Naive B cell (primary cell): Measurements from ENCODE around the gene SGIP1. TPM values are rescaled to one million over a fixed set of nuclear protein-coding genes. Genes with fewer than 3 reads are reported as not detected.

Source experiments
- ATAC-seq, 2 donors: fragments of 150-1000 bp; cut with Tn5 transposase; 2 replicates each; pipeline ENCODE4 v1.10.0; 2021; ENCODE audit warnings: low read depth in 2 of 2, mild to moderate bottlenecking in 2 of 2, moderate library complexity in 2 of 2
- DNase-seq: peaks from one replicate; pipeline ENCODE4 v3.0.0; 2022
- H3K27ac Mint-ChIP-seq, 6 donors: one replicate each; pipeline ENCODE4 v1.8.0; 2020 to 2022; ENCODE audit warnings: mild to moderate bottlenecking in 6 of 6, mixed read lengths in 6 of 6, moderate library complexity in 5 of 6, inconsistent platforms in 2 of 6
- H3K27me3 Mint-ChIP-seq, 3 donors: one replicate each; pipeline ENCODE4 v1.8.0; 2021 to 2022; ENCODE audit warnings: mixed read lengths in 3 of 3, mild to moderate bottlenecking in 1 of 3
- H3K36me3 Mint-ChIP-seq, 2 donors: one replicate each; pipeline ENCODE4 v1.8.0; 2020 to 2022; ENCODE audit warnings: mixed read lengths in 2 of 2, inconsistent platforms in 1 of 2, mild to moderate bottlenecking in 1 of 2
- H3K4me1 Mint-ChIP-seq, 3 donors: one replicate each; pipeline ENCODE4 v1.8.0; 2020 to 2022; ENCODE audit warnings: mixed read lengths in 3 of 3, inconsistent platforms in 1 of 3, mild to moderate bottlenecking in 1 of 3, moderate library complexity in 1 of 3
- H3K4me3 Mint-ChIP-seq, 8 donors: one replicate each; pipeline ENCODE4 v1.8.0; 2020 to 2022; ENCODE audit warnings: mild to moderate bottlenecking in 8 of 8, mixed read lengths in 8 of 8, moderate library complexity in 8 of 8, inconsistent platforms in 2 of 8
- H3K9me3 Mint-ChIP-seq, 7 donors: one replicate each; pipeline ENCODE4 v1.8.0; 2020 to 2022; ENCODE audit warnings: mixed read lengths in 7 of 7, mild to moderate bottlenecking in 5 of 7, inconsistent platforms in 2 of 7, moderate library complexity in 1 of 7
- polyA plus RNA-seq, 6 donors: library from polyadenylated mRNA; unstranded; fragments of 300-500 nt; fragmentation: Illumina TruSeq; gene quantifications; one replicate each; pipeline ENCODE4 v1.2.3, GENCODE V29; 2021; ENCODE audit warnings: low read depth in 6 of 6

SGIP1 gene
- polyA plus RNA-seq, 6 donors from 2014 or later: not detected

DNA sequence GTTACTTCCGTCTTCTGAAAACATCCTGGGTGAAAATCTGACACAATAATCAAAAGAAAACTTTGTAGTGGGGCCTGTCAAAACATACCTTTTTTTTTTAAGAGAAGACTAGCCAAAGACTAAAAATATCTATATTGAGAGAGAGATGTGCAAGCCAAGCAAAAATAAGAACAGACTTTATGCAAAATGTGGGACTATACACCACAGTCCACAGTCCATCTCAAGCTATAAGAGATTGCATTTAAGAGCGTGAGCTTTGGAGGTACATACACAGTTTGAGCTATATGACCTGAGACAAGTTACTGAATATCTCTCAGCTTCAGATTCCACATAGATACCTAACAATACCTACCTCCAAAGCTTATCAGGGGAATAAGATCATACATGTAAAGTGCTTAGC lies 153.4 kb downstream of the SGIP1 start:
- Mint-ChIP-seq H3K9me3 (no peaks in the 10 kb centered on the region), H3K36me3 (no peaks in the 10 kb centered on the region), H3K27me3 (peaks cover 0 to 7% (median 3%) of the 10 kb centered on the region in 3 donors), H3K27ac (no peak overlapping the region), H3K4me1 (no peaks in the 10 kb centered on the region), H3K4me3 (no peak overlapping the region)
- no peak for DNase-seq
- ATAC-seq: no peak

DNA sequence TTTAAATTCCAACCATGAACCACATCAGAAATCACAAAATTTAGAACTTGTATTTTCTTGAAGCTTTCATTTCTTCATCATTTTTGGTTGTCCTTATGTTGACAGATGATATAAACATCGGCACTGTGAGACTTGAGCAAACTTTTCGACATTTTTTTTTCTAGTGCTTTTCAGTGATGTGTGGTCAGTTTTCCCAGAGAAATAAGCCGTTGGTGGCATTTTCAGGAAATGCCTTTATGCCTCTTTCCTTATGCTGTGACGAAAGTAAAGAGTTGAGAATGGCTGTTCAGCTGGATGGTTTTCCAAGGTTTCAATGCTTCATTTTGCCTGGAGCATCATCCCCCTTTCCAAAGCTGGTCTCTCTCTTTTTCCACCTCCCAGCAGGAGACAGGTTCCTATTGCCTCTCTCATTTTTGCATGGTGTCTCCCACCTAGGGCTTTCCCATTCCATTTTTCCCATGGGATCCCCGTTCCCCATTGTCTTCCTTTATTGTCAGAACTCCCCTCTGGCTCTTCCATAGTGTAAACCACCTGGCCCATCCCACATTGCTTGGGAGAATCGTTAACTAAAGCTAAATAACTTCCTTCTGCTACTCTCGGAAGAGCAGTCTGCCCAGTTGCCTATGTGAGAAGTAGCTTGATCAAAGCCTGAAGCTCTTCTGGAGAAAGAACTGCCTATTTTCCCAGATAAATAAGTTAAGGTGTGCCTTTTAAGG lies 156.9 kb downstream of the SGIP1 start:
- ATAC-seq (no peak), DNase-seq (no peak)
- Mint-ChIP-seq H3K4me3 (no peak overlapping the region), H3K4me1 (peaks cover 0 to 7% (median 6%) of the 10 kb centered on the region in 3 donors), H3K36me3 (no peaks in the 10 kb centered on the region), H3K9me3 (no peaks in the 10 kb centered on the region), H3K27me3 (peaks cover 0 to 7% (median 3%) of the 10 kb centered on the region in 3 donors), H3K27ac (peak overlapping the region in 1 of 6 donors; percentile 69)

DNA sequence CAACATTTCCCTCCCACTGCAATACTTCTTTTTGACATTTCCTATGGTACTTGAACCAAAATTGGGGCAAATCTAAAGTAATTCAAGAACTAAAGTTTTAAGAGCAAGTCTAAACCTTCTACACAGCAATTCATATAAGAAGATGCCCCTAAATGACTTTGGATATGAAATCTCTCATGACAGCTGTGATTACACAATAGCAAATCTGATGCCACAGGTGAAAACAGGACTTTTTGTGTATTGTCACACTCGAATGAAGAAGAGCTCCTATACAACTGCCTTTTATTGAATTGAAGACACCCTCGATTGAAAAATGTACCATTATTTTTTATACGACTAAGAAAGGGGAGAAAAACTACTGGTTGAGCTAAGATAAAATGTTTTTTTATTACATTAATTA lies 158.7 kb downstream of the SGIP1 start:
- Mint-ChIP-seq H3K27ac (no peak overlapping the region), H3K4me1 (peaks cover 0 to 7% (median 6%) of the 10 kb centered on the region in 3 donors), H3K4me3 (no peak overlapping the region), H3K36me3 (no peaks in the 10 kb centered on the region), H3K27me3 (peaks cover 0 to 7% (median 3%) of the 10 kb centered on the region in 3 donors), H3K9me3 (no peaks in the 10 kb centered on the region)
- ATAC-seq: no peak
- no peak for DNase-seq

DNA sequence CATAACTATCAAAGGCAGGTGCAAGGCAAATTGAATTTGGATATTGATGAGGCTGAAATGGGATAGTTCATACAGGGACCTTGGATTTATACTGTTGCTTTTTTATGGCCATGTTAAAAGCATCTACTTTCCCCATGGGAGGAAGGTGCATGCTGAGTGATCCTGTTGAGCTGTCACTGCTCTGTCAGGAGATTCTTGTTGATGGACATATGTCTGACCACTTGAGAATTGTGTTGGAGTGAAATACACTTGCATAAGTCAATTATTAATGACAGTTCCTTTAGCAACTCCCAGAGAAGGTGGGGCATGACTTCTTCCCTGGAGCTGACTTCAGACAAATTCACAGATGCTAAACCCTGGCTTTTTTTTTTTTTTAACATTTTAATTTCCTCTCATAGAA lies 159.9 kb downstream of the SGIP1 start:
- DNase-seq (no peak), ATAC-seq (no peak)
- Mint-ChIP-seq H3K4me3 (no peak overlapping the region), H3K4me1 (peaks cover 0 to 7% (median 6%) of the 10 kb centered on the region in 3 donors), H3K27ac (no peak overlapping the region), H3K27me3 (peaks cover 0 to 7% (median 3%) of the 10 kb centered on the region in 3 donors), H3K9me3 (no peaks in the 10 kb centered on the region), H3K36me3 (no peaks in the 10 kb centered on the region)

DNA sequence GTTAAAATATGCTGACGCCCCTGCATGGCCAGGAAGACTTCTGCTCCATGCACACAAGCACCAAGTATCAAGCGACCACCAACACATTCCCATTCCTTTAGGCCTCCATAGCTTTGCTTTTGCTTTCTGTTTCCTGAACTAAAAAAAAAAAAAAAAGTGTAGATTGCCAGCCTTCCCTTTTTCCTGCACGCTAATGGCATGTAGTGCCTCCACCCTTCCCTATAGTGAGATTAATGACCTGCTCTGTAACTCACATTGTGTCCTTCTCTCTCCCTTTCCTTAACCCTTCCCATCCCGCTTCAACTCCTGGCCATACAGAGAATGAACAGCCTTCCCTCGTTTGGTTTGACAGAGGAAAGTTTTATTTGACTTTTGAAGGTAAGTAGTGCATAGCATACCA lies 161.2 kb downstream of the SGIP1 start:
- Mint-ChIP-seq H3K36me3 (no peaks in the 10 kb centered on the region), H3K4me1 (peaks cover 0 to 7% (median 6%) of the 10 kb centered on the region in 3 donors), H3K9me3 (no peaks in the 10 kb centered on the region), H3K4me3 (peak overlapping the region in 1 of 8 donors; percentile 37), H3K27ac (peak overlapping the region in 1 of 6 donors; percentile 33), H3K27me3 (peaks cover 0 to 14% (median 0%) of the 10 kb centered on the region in 3 donors)
- no peak for ATAC-seq
- DNase-seq: no peak

DNA sequence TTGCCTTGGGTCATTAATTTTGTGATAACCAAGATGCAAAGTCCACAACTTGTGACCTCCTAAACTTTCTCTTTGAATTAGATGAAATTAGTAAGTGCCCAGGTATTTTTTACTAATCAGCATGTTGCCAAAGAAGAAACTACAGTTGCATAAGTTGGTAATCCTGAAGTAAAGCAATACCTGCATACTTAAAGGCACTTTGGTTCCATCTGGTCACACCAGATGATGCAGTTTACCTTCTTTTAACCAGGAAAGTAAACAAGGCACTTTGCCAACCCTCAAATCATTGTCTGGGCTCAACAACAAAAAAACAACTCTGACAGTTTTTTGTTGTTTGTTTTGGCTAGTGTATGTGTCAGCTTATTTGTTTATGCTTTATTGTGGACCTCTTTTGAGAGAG lies 162.8 kb downstream of the SGIP1 start:
- DNase-seq: no peak
- Mint-ChIP-seq H3K4me3 (no peak overlapping the region), H3K9me3 (no peaks in the 10 kb centered on the region), H3K27me3 (peaks cover 0 to 11% (median 0%) of the 10 kb centered on the region in 3 donors), H3K4me1 (peaks cover 0 to 7% (median 6%) of the 10 kb centered on the region in 3 donors), H3K36me3 (no peaks in the 10 kb centered on the region), H3K27ac (no peak overlapping the region)
- ATAC-seq: no peak

DNA sequence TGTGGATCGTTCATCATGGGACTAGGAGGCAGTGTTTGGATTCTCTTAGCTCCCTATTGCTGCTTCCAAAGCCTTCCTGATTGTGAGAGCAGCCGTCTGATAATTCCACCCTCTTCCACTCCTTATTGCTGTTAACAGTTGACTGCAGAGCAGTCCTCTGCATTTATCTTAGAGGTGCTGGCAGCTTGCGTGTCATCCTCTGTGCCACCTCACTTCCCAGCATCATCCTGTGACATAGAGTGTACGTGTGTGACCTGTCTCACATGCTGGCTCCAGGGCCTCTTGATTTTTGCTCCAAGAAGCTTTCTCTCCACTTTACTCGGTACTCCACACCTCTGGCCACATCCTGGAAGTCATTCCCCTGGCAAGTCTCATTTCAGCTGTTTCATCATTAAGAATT lies 165.3 kb downstream of the SGIP1 start:
- no peaks in the 10 kb centered on the region for H3K36me3 Mint-ChIP-seq
- no peak for ATAC-seq

DNA sequence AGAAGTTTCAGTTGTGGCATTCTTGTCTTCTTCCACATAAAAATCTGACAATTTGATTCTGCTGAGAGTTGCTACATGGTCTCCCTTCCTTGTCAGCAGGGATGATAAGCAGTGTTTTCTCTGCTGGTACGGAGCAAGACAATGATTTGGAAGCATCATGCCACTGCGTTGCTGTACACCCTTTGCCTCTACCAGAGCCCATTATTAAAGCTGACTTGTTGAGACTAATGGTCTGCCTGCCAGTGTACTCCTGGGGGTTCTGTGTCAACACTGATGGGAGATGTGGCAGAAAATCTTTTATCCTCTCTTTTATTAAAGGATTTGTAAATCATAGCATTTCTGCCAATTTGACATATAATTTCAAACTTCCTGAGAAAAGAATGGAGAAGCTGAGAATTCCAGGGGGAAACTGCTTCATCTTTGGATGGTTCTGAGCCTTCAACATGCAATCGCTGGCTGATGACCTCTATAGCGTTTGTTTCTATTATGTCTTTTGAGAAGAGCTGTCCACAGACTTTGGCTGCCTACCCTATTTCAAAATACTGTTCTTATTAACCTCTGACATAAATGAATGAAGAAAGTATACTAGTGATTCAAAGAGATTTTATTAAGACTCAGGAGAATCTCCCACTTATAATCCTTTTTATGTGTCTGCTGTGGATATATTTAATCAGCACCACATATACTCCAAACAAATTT lies 170.4 kb downstream of the SGIP1 start:
- DNase-seq: no peak
- no peak overlapping the region for H3K4me3 Mint-ChIP-seq
- H3K9me3 Mint-ChIP-seq: no peaks in the 10 kb centered on the region
- no peaks in the 10 kb centered on the region for H3K4me1 Mint-ChIP-seq
- no peak for ATAC-seq
- peaks cover 0 to 9% (median 0%) of the 10 kb centered on the region in 3 donors for H3K27me3 Mint-ChIP-seq
- H3K27ac Mint-ChIP-seq: no peak overlapping the region
- H3K36me3 Mint-ChIP-seq: no peaks in the 10 kb centered on the region

More for the DNA sequence above, 165.3 kb downstream of the SGIP1 start:
- H3K4me3 Mint-ChIP-seq: no peak overlapping the region
- peaks cover 0 to 11% (median 0%) of the 10 kb centered on the region in 3 donors for H3K27me3 Mint-ChIP-seq
- DNase-seq: no peak
- no peak overlapping the region for H3K27ac Mint-ChIP-seq
- peaks cover 0 to 7% (median 6%) of the 10 kb centered on the region in 3 donors for H3K4me1 Mint-ChIP-seq
- no peaks in the 10 kb centered on the region for H3K9me3 Mint-ChIP-seq

DNA sequence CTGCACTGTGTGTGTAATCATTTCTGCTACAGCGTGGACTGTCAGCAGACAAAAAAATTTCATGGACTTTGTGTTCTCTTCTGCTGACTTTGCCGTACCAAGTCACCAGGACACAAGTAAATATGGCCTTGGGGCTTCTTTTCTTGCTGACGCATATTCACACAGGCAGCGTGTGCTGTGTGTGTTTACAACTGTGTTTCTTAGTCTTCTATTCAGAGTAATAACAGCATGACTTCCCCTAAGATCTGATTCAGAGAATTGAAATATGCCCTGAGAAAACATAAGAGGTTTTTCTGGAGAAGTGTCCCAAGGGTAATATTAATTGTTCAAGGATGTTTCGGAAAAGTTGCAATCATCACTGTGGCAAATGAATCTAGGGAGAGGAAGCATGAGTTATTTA lies 171.2 kb downstream of the SGIP1 start:
- Mint-ChIP-seq H3K27ac (no peak overlapping the region), H3K4me1 (no peaks in the 10 kb centered on the region)
- DNase-seq: no peak

DNA sequence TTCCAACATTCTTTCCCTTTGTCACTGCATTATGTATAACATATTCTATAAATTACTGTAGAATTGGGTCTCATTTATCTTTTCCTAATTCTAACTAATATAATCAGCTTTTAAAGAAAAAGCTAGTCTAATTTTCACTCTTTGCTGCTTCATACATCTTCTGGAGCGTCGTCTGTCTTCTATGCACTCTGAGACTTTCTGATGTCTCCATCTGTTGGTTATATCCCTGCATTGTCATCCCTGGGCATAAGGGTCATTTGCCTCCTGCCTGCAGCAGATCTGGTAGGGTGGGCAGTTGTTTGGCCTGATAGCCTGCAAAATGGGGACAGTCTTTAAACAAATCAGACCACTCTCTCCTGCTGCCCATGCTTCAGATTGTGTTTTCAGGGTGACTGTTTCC lies 177.5 kb downstream of the SGIP1 start:
- Mint-ChIP-seq H3K9me3 (no peaks in the 10 kb centered on the region), H3K4me1 (no peaks in the 10 kb centered on the region), H3K36me3 (no peaks in the 10 kb centered on the region), H3K4me3 (no peak overlapping the region), H3K27ac (no peak overlapping the region), H3K27me3 (peaks cover 0 to 8% (median 0%) of the 10 kb centered on the region in 3 donors)
- DNase-seq: no peak
- no peak for ATAC-seq

More for the DNA sequence above, 171.2 kb downstream of the SGIP1 start:
- peaks cover 0 to 5% (median 0%) of the 10 kb centered on the region in 3 donors for H3K27me3 Mint-ChIP-seq
- no peaks in the 10 kb centered on the region for H3K36me3 Mint-ChIP-seq
- no peaks in the 10 kb centered on the region for H3K9me3 Mint-ChIP-seq
- H3K4me3 Mint-ChIP-seq: no peak overlapping the region
- ATAC-seq: no peak

DNA sequence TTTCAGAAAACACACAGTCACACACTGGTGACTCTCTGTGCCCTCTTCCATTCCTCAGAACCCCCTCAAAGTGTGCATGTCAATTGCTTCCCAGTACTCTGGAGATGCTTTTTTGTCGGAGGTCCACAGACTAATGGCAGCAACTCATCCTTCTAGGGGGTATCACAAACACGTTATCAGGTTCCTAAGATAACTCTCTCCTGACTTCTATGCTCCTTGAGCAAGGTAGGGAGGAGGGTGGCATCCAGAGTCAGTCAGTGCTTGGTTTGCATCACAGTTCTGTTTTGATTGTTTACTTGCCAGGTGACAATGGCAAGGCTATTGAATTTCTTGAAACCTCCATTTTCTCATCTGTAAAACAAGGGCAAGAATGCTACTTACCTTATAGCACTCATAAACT lies 178.9 kb downstream of the SGIP1 start:
- no peaks in the 10 kb centered on the region for H3K4me1 Mint-ChIP-seq
- peaks cover 0 to 8% (median 0%) of the 10 kb centered on the region in 3 donors for H3K27me3 Mint-ChIP-seq
- ATAC-seq (no peak), DNase-seq (no peak)
- no peak overlapping the region for H3K4me3 Mint-ChIP-seq
- H3K9me3 Mint-ChIP-seq: no peaks in the 10 kb centered on the region
- no peak overlapping the region for H3K27ac Mint-ChIP-seq
- no peaks in the 10 kb centered on the region for H3K36me3 Mint-ChIP-seq

DNA sequence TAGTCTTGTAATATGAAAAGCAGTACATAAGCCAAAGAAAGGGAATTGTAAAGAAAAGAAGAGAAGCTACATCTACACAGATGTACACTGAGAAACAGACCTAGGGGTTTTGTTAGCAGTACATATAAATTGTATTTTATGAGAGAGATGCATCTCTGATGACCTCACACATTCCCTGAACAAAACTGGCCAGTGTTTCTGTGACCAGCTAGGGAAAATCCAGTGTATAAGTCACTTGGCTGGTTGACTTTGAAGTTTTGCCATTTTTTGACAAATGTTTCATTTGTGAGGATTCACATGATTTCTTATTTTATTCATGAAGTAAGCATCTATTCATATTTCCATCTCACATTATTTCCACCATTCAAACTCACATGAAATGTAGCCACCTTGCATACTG lies 190.0 kb downstream of the SGIP1 start:
- Mint-ChIP-seq H3K27ac (no peak overlapping the region), H3K36me3 (no peaks in the 10 kb centered on the region), H3K9me3 (peaks cover 0 to 3% (median 0%) of the 10 kb centered on the region in 7 donors), H3K4me1 (peaks cover 0 to 9% (median 6%) of the 10 kb centered on the region in 3 donors), H3K27me3 (peaks cover 0 to 9% (median 6%) of the 10 kb centered on the region in 3 donors), H3K4me3 (no peak overlapping the region)
- ATAC-seq (no peak), DNase-seq (no peak)

DNA sequence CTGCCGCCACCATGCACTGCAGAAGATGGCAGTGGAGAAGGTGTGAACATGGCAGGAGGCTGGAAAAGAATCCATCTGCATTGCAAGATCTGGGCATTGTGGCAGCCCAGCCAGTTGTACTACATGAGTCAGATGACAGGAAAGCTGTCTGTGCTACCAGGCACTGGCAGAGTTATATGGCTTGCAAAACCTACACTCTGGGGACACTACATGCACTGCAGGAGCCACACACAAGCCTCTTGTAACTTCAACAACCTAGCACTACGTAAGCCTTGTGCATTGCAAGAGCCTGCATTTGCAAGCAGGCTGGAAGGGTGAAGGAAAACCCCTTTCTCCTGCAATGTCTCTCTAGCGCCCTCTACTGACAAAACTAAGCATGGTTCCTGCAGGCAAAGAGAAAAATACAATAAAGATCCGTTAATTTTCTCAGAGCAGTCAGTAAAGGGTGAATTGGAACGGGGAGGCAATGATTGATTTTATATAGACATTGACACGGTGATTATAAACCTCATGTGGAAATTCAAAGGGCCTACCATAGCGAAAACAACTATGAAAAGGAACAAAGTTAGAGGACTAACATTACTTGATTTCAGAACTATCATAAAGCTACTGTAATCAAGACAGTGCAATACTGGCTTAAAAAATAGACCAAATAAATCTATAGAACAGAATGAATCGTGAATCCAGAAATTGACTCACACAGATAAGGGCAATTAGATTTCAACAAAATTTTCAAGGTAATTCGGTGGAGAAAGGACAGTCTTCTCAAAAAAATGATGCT lies 192.1 kb downstream of the SGIP1 start:
- Mint-ChIP-seq H3K4me1 (peaks cover 0 to 13% (median 9%) of the 10 kb centered on the region in 3 donors), H3K27ac (peak overlapping the region in 3 of 6 donors; percentile 5 to 30 (median 26)), H3K27me3 (peaks cover 0 to 14% (median 6%) of the 10 kb centered on the region in 3 donors), H3K4me3 (no peak overlapping the region), H3K9me3 (peaks cover 0 to 3% (median 1%) of the 10 kb centered on the region in 7 donors), H3K36me3 (no peaks in the 10 kb centered on the region)
- peak; percentile 69 to 77 for ATAC-seq
- DNase-seq: peak; percentile 53
